ENCODE data around the gene ZSCAN9. TPM values are rescaled to one million over a fixed set of nuclear protein-coding genes. Genes with fewer than 3 reads are reported as not detected.

ZSCAN9 gene
- total and polyA plus RNA-seq, 9 of the 15 experiments (the other 6 are each of a cell fraction or from before 2014, with no cell fraction given): 18.8 to 48.9 (median 28.7) TPM

DNA sequence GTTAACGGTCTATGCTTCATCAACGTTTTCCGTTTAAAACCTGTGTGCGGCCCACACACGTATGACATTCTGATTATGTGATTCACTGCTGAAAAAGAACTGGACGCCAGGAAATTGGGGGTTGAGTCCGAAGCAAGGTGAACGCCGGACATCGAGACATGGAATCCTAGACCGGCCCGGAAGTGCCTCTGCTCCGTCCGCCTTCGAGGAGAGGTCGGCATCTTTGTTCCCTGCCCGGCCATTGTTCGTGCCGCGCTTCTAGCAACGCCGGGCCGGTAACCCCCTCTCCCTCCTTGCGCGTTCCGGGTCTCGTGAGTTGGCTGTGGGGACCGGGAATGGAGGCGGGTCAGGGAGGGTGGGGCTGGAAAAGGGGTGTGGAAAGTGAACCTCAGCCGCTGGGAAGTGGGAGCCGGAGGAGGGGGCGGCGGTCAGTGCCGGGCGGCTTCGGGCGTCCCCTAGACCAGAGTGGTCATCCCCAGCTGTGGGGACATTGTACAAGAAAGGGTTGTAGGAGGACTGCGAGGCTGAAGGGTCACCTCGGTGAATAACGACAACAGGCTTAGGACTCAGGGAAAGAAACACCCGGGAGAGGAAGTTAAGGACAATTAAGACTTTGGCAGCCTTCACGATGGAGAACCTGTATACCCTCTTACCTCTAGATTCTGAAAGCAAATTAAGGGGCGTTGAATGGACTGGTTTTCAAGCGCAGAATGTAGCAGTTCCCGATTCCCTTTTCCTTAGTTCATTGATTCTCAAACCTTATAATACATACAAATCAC is at the start of gene ZSCAN9 (continued):
- peak; percentile 98 for TF ChIP-seq RBFOX2 (IDR thresholded peaks at IDR 0.05; ENCODE audit: low read depth, low read length)
- no peak for TF ChIP-seq CEBPB (tag; IDR thresholded peaks at IDR 0.05)
- TF ChIP-seq, protein P1, sequence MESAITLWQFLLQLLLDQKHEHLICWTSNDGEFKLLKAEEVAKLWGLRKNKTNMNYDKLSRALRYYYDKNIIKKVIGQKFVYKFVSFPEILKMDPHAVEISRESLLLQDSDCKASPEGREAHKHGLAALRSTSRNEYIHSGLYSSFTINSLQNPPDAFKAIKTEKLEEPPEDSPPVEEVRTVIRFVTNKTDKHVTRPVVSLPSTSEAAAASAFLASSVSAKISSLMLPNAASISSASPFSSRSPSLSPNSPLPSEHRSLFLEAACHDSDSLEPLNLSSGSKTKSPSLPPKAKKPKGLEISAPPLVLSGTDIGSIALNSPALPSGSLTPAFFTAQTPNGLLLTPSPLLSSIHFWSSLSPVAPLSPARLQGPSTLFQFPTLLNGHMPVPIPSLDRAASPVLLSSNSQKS (CRISPR knock-in tag; IDR thresholded peaks at IDR 0.05): no peak
- no peak for TF ChIP-seq HOXB6 (CRISPR knock-in tag; IDR thresholded peaks at IDR 0.05; ENCODE audit: borderline replicate concordance)
- peak; percentile 71 for TF ChIP-seq TEAD4 (IDR thresholded peaks at IDR 0.05; ENCODE audit: low read length)
- TF ChIP-seq TEAD4 (CRISPR knock-in tag; IDR thresholded peaks at IDR 0.05; ENCODE audit: borderline replicate concordance): no peak
- peak; percentile 55; the same call in 1 of the 2 replicates for TF ChIP-seq ZNF644 (tag; IDR thresholded peaks at IDR 0.05; ENCODE audit: low read depth)
- peak; percentile 96 for TF ChIP-seq BRD4 (IDR thresholded peaks at IDR 0.05)
- no peak for TF ChIP-seq ZNF224 (CRISPR knock-in tag; IDR thresholded peaks at IDR 0.05)
- no peak for TF ChIP-seq ZNF778 (CRISPR knock-in tag; IDR thresholded peaks at IDR 0.05)
- peak; percentile 81 for TF ChIP-seq JUND (IDR thresholded peaks at IDR 0.05; ENCODE audit: borderline replicate concordance, low read depth, low read length)
- no peak; the same call in 2 of the 3 replicates for TF ChIP-seq JUND (tag; IDR thresholded peaks at IDR 0.05; ENCODE audit: borderline replicate concordance, low read depth, low read length)
- TF ChIP-seq, protein P2, sequence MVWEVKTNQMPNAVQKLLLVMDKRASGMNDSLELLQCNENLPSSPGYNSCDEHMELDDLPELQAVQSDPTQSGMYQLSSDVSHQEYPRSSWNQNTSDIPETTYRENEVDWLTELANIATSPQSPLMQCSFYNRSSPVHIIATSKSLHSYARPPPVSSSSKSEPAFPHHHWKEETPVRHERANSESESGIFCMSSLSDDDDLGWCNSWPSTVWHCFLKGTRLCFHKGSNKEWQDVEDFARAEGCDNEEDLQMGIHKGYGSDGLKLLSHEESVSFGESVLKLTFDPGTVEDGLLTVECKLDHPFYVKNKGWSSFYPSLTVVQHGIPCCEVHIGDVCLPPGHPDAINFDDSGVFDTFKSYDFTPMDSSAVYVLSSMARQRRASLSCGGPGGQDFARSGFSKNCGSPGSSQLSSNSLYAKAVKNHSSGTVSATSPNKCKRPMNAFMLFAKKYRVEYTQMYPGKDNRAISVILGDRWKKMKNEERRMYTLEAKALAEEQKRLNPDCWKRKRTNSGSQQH (CRISPR knock-in tag; IDR thresholded peaks at IDR 0.05): no peak; the same call in 1 of the 2 replicates
- TF ChIP-seq MAFG (tag; conservative IDR thresholded peaks at IDR 0.05): no peak
- TF ChIP-seq HCFC1 (IDR thresholded peaks at IDR 0.05; ENCODE audit: low read depth, low read length): peak; percentile 92
- TF ChIP-seq, protein P3, sequence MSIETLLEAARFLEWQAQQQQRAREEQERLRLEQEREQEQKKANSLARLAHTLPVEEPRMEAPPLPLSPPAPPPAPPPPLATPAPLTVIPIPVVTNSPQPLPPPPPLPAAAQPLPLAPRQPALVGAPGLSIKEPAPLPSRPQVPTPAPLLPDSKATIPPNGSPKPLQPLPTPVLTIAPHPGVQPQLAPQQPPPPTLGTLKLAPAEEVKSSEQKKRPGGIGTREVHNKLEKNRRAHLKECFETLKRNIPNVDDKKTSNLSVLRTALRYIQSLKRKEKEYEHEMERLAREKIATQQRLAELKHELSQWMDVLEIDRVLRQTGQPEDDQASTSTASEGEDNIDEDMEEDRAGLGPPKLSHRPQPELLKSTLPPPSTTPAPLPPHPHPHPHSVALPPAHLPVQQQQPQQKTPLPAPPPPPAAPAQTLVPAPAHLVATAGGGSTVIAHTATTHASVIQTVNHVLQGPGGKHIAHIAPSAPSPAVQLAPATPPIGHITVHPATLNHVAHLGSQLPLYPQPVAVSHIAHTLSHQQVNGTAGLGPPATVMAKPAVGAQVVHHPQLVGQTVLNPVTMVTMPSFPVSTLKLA (conservative IDR thresholded peaks at IDR 0.05): peak; percentile 58 to 81; a peak in 3 of 4 replicates
- TF ChIP-seq EWSR1 (IDR thresholded peaks at IDR 0.05; ENCODE audit: borderline replicate concordance, low read depth, partially characterized antibody): no peak
- TF ChIP-seq, protein P4, sequence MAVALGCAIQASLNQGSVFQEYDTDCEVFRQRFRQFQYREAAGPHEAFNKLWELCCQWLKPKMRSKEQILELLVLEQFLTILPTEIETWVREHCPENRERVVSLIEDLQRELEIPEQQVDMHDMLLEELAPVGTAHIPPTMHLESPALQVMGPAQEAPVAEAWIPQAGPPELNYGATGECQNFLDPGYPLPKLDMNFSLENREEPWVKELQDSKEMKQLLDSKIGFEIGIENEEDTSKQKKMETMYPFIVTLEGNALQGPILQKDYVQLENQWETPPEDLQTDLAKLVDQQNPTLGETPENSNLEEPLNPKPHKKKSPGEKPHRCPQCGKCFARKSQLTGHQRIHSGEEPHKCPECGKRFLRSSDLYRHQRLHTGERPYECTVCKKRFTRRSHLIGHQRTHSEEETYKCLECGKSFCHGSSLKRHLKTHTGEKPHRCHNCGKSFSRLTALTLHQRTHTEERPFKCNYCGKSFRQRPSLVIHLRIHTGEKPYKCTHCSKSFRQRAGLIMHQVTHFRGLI (CRISPR knock-in tag; IDR thresholded peaks at IDR 0.05): no peak
- peak; percentile 27 to 74; a peak in 2 of 4 replicates for TF ChIP-seq TBL1XR1 (IDR thresholded peaks at IDR 0.05; ENCODE audit: low read length in 2 of 2)
- TF ChIP-seq, protein P5, sequence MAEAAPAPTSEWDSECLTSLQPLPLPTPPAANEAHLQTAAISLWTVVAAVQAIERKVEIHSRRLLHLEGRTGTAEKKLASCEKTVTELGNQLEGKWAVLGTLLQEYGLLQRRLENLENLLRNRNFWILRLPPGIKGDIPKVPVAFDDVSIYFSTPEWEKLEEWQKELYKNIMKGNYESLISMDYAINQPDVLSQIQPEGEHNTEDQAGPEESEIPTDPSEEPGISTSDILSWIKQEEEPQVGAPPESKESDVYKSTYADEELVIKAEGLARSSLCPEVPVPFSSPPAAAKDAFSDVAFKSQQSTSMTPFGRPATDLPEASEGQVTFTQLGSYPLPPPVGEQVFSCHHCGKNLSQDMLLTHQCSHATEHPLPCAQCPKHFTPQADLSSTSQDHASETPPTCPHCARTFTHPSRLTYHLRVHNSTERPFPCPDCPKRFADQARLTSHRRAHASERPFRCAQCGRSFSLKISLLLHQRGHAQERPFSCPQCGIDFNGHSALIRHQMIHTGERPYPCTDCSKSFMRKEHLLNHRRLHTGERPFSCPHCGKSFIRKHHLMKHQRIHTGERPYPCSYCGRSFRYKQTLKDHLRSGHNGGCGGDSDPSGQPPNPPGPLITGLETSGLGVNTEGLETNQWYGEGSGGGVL (CRISPR knock-in tag; IDR thresholded peaks at IDR 0.05): no peak

Measured in K562 (cell line).